BLaER1 (cell line): ENCODE data around the gene ABLIM2.
A peak's percentile ranks its signal among the peaks of the same experiment; 100 is the strongest.

ENCODE experiments used
- H3K27ac ChIP-seq: shearing (Covaris generic); formaldehyde crosslinking; 2 replicates; pipeline ENCODE4 v1.8.1; 2022
- H3K27me3 ChIP-seq: shearing (Covaris generic); formaldehyde crosslinking; 2 replicates; pipeline ENCODE4 v1.8.1; 2022
- H3K36me3 ChIP-seq: shearing (Covaris generic); formaldehyde crosslinking; 2 replicates; pipeline ENCODE4 v1.8.1; 2022
- H3K4me1 ChIP-seq: shearing (Covaris generic); formaldehyde crosslinking; 2 replicates; pipeline ENCODE4 v1.8.1; 2022
- H3K4me2 ChIP-seq: shearing (Covaris generic); formaldehyde crosslinking; 2 replicates; pipeline ENCODE4 v1.8.1; 2022
- H3K4me3 ChIP-seq: shearing (Covaris generic); formaldehyde crosslinking; 2 replicates; pipeline ENCODE4 v1.8.1; 2022
- H3K9ac ChIP-seq: shearing (Covaris generic); formaldehyde crosslinking; 2 replicates; pipeline ENCODE4 v1.8.1; 2022
- H3K9me3 ChIP-seq: shearing (Covaris generic); formaldehyde crosslinking; 2 replicates; pipeline ENCODE4 v1.8.1; 2022
- H4K20me1 ChIP-seq: shearing (Covaris generic); formaldehyde crosslinking; 2 replicates; pipeline ENCODE4 v1.8.1; 2022
- Cebpa-rat ChIP-seq: shearing (Covaris generic); IDR thresholded peaks from 2 replicates; pipeline ENCODE4 v1.8.1; 2022

ABLIM2 gene

GRCh38 chr4:8110071-8110986, 48.3 kb downstream of the ABLIM2 start:
- no peak for TF ChIP-seq Cebpa-rat
- no peak overlapping the region for H3K4me3 ChIP-seq
- H3K9me3 ChIP-seq = no peaks in the 10 kb centered on the region
- H3K27ac ChIP-seq = no peak overlapping the region
- peaks cover 14% of the 10 kb centered on the region for H3K27me3 ChIP-seq
- no peak overlapping the region for H3K9ac ChIP-seq
- no peaks in the 10 kb centered on the region for H4K20me1 ChIP-seq
- H3K36me3 ChIP-seq = no peaks in the 10 kb centered on the region
- H3K4me1 ChIP-seq = peaks cover 87% of the 10 kb centered on the region
- peak overlapping the region; percentile 79 for H3K4me2 ChIP-seq

GRCh38 chr4:8109406-8110065, 49.1 kb downstream of the ABLIM2 start:
- Histone ChIP-seq H3K4me3 (no peak overlapping the region), H3K27me3 (peaks cover 22% of the 10 kb centered on the region), H3K9me3 (no peaks in the 10 kb centered on the region), H3K9ac (no peak overlapping the region), H3K4me2 (peak overlapping the region; percentile 79), H4K20me1 (no peaks in the 10 kb centered on the region), H3K27ac (no peak overlapping the region), H3K36me3 (no peaks in the 10 kb centered on the region), H3K4me1 (peaks cover 87% of the 10 kb centered on the region)
- no peak for TF ChIP-seq Cebpa-rat

GRCh38 chr4:8108991-8109390, 49.6 kb downstream of the ABLIM2 start:
- H3K4me1 ChIP-seq = peaks cover 87% of the 10 kb centered on the region
- no peak for TF ChIP-seq Cebpa-rat
- H3K27me3 ChIP-seq = peaks cover 28% of the 10 kb centered on the region
- no peak overlapping the region for H3K4me3 ChIP-seq
- peak overlapping the region; percentile 79 for H3K4me2 ChIP-seq
- H3K36me3 ChIP-seq = no peaks in the 10 kb centered on the region
- no peak overlapping the region for H3K9ac ChIP-seq
- H3K9me3 ChIP-seq = no peaks in the 10 kb centered on the region
- no peak overlapping the region for H3K27ac ChIP-seq
- no peaks in the 10 kb centered on the region for H4K20me1 ChIP-seq

GRCh38 chr4:8108261-8108660, 50.4 kb downstream of the ABLIM2 start:
- Histone ChIP-seq H3K4me2 (peak overlapping the region; percentile 79), H3K4me3 (no peak overlapping the region), H3K27ac (no peak overlapping the region), H3K36me3 (no peaks in the 10 kb centered on the region), H3K27me3 (peaks cover 28% of the 10 kb centered on the region), H3K9me3 (no peaks in the 10 kb centered on the region), H3K4me1 (peaks cover 87% of the 10 kb centered on the region), H4K20me1 (no peaks in the 10 kb centered on the region), H3K9ac (no peak overlapping the region)
- TF ChIP-seq Cebpa-rat = no peak

- Histone ChIP-seq H3K36me3 (no peaks in the 10 kb centered on the region), H3K27me3 (peaks cover 20% of the 10 kb centered on the region), H3K4me1 (peaks cover 79% of the 10 kb centered on the region), H3K4me3 (no peak overlapping the region), H3K9me3 (no peaks in the 10 kb centered on the region), H4K20me1 (no peaks in the 10 kb centered on the region), H3K27ac (no peak overlapping the region), H3K4me2 (peak overlapping the region; percentile 79), H3K9ac (no peak overlapping the region)
- no peak for TF ChIP-seq Cebpa-rat
Observed at GRCh38 chr4:8107146-8107657, 51.4 kb downstream of the ABLIM2 start.

- Histone ChIP-seq H3K36me3 (no peaks in the 10 kb centered on the region), H3K9me3 (no peaks in the 10 kb centered on the region), H3K27ac (no peak overlapping the region), H3K4me2 (peak overlapping the region; percentile 79), H3K4me1 (peaks cover 74% of the 10 kb centered on the region), H4K20me1 (no peaks in the 10 kb centered on the region), H3K9ac (no peak overlapping the region), H3K27me3 (peaks cover 20% of the 10 kb centered on the region), H3K4me3 (no peak overlapping the region)
- no peak for TF ChIP-seq Cebpa-rat
Observed at GRCh38 chr4:8106451-8107025, 52.1 kb downstream of the ABLIM2 start.

GRCh38 chr4:8105306-8106100, 53.1 kb downstream of the ABLIM2 start:
- Histone ChIP-seq H3K4me1 (peaks cover 74% of the 10 kb centered on the region), H3K27me3 (peaks cover 15% of the 10 kb centered on the region), H3K36me3 (no peaks in the 10 kb centered on the region), H3K4me3 (peak overlapping the region; percentile 10; the same call in 1 of the 2 replicates), H3K4me2 (peak overlapping the region; percentile 79), H3K9ac (no peak overlapping the region), H4K20me1 (no peaks in the 10 kb centered on the region), H3K9me3 (no peaks in the 10 kb centered on the region), H3K27ac (no peak overlapping the region)
- no peak for TF ChIP-seq Cebpa-rat

GRCh38 chr4:8104491-8105305, 53.9 kb downstream of the ABLIM2 start:
- Histone ChIP-seq H3K36me3 (no peaks in the 10 kb centered on the region), H3K27me3 (peaks cover 15% of the 10 kb centered on the region), H3K4me2 (peak overlapping the region; percentile 79), H3K9ac (no peak overlapping the region), H3K4me1 (peaks cover 68% of the 10 kb centered on the region), H3K9me3 (no peaks in the 10 kb centered on the region), H3K27ac (no peak overlapping the region), H4K20me1 (no peaks in the 10 kb centered on the region), H3K4me3 (no peak overlapping the region)
- TF ChIP-seq Cebpa-rat = no peak
